HL-60 (cell line): Measurements from ENCODE around the gene PARD6B.

ENCODE experiments used
- CTCF ChIP-seq: IDR thresholded peaks from one replicate; pipeline ENCODE4 v1.5.1; 2011; ENCODE audit warnings: low read length, control low read depth, inconsistent platforms; ENCODE audit not compliant: insufficient read depth
- GABPA ChIP-seq: IDR thresholded peaks from 2 replicates; pipeline ENCODE4 v1.6.1; 2012; ENCODE audit warnings: low read depth
- POLR2AphosphoS5 ChIP-seq: IDR thresholded peaks from 2 replicates; pipeline ENCODE4 v1.6.1; 2012; ENCODE audit warnings: low read depth
- REST ChIP-seq: IDR thresholded peaks from 2 replicates; pipeline ENCODE4 v1.6.1; 2012; ENCODE audit warnings: low read depth; ENCODE audit not compliant: insufficient replicate concordance
- SPI1 ChIP-seq: IDR thresholded peaks from 2 replicates; pipeline ENCODE4 v1.6.1; 2012; ENCODE audit warnings: low read depth, mild to moderate bottlenecking, borderline replicate concordance

- TF ChIP-seq CTCF (no peak), GABPA (no peak), SPI1 (no peak), REST (no peak), POLR2AphosphoS5 (no peak)
Measured at GRCh38 chr20:50754420-50754819, 23.0 kb downstream of the PARD6B start.
